CD1c-positive myeloid dendritic cell (primary cell): ENCODE results near the gene SNX17.
"Not testable (repeated sequence)": the region's sequence is repeated elsewhere in the genome, so short reads cannot be mapped to it uniquely, and the experiment has no call there.

Source experiments
- DNase-seq: peaks from one replicate; pipeline ENCODE4 v3.0.0-alpha.2; 2016; ENCODE audit errors: extremely low spot score

Gene SNX17, protein sequence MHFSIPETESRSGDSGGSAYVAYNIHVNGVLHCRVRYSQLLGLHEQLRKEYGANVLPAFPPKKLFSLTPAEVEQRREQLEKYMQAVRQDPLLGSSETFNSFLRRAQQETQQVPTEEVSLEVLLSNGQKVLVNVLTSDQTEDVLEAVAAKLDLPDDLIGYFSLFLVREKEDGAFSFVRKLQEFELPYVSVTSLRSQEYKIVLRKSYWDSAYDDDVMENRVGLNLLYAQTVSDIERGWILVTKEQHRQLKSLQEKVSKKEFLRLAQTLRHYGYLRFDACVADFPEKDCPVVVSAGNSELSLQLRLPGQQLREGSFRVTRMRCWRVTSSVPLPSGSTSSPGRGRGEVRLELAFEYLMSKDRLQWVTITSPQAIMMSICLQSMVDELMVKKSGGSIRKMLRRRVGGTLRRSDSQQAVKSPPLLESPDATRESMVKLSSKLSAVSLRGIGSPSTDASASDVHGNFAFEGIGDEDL

DNA sequence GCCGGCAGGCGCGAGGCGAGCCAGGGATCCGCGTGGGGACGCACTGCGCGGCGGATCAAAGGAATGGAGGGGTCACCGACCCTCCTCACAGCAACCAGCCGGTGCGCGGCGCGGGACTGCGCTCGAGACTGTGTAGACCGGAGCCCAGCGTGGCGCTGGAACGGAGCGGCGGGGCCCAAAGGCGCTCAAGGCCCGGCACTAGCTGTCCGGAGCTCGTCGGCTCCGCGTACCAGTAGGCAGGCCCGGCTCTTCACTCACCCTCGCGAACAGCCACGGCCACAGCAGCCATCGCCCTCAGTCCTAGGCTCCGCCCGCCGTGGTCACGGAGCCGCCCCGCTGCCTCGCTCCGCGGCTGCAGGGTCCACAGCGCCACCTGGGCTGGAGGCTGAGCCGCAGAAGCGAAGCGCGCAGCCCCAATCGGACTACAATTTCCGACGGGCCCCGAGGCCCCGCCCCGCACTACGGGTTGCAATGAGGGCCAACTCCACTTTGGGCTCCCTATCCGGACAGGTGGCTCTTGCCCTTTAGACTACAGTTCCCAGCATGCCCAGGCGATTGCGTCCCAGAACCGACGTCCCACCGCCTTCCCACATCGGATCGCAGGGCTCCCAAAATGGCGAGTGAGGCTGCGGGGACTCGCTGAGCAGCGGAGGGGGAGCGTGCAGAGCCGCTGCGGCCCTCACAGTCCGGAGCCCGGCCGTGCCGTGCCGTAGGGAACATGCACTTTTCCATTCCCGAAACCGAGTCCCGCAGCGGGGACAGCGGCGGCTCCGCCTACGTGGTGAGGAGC is at the start of gene SNX17, which contains the start of gene EIF2B4:
TSS of gene SNX17 (plus strand) at position 591 of the 790 bp plus-strand sequence. CDS start at position 719, 128 bp downstream.
TSS of gene EIF2B4 (minus strand) at position 313 of the 790 bp plus-strand sequence. CDS start at position 289, 24 bp downstream.
- peak; percentile 100 for DNase-seq

DNA sequence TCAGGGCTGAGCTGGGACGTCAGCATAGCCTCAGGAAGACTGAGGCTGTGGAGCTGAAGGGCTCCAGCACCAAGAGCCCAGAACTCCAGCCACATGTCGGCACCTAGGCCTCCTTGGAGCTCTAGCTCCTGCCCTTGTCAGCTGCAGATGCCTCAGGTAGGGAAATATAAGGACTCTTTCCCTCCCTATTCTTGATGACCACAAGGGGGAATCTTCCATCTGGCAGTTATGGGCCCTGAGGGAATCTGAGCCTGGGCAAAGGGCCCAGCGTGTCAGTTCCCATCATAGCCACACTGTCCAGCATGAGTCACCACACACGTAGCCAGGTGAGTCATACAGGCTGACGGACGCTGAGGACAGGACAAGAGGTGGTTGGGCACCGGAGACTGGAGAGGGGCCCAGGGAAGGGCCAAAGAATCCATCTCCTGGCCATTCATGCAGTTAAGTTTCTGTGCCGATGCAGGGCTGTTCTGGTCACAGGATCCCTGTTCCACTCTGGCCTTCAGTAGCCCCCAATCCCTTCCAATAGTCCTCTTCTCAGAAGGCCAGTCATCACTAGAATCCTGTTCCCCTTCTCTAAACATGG is 49.4 kb upstream of the SNX17 start:
- peak; percentile 41 for DNase-seq

DNA sequence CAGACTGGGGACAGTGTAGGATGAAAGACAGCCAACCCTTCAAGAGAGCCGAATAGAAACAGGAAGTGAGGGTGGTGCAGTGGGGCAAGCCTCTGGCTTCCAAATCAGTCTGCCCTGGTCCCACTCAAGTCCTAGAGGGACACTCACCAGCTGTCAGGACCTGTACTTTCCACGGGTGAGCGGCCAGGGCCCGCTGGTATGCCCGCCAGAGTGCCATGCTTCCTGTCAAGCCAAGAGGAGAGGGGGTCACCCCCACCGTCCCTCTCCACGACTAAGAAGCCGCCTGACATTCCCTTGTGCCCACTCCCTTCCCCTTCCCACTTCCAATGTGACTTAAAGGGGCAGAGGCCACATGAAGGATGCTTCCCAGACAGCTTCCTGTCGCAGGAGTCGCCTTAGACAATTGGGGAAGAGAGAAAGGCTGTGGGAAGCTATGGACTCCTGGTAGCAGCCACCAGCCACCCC is 48.1 kb upstream of the SNX17 start:
- DNase-seq = peak; percentile 59

DNA sequence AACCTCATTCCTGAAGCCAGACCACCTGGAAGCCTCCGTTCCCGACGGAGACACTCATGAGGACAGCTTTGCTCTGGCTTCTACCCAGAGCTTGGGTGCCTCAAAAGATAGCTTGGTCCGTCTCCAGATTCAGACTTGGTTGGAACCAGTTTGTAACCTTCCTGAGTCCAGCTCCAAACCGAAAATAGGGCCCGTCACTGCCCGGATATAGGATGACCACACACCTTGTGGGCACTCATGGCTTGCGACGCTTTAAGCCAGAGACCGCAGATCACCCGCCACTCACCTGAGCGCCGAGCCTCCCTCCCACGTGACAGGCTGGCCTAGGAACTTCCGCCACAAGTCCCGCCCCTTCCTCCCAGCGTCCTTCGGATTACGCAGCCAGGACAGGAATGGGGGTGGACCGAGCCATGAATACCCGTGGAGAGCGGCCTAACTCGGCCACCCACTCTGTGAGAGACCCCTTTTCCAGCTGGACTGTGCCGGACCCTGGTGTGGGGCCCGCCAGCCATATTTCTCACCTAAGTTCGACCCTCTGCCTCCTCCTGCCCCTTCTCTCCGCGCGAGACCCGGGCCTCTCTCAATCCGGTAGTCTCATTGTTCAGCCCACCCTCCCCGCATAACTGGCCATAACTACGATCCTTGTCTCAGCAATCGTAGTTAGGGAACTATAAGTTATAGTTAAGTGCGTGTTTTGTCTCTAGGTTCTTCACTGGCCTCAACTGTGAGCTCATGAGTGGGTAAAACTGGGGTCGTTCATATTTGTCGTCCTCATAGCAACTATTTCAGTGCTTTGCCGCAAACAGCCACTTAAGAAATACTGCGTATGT is 47.4 kb upstream of the SNX17 start, which contains the start of gene MPV17:
TSS of gene MPV17 (minus strand) at position 332 of the 830 bp plus-strand sequence. CDS start 580 bp downstream, outside the sequence.
- peak; percentile 89 for DNase-seq

DNA sequence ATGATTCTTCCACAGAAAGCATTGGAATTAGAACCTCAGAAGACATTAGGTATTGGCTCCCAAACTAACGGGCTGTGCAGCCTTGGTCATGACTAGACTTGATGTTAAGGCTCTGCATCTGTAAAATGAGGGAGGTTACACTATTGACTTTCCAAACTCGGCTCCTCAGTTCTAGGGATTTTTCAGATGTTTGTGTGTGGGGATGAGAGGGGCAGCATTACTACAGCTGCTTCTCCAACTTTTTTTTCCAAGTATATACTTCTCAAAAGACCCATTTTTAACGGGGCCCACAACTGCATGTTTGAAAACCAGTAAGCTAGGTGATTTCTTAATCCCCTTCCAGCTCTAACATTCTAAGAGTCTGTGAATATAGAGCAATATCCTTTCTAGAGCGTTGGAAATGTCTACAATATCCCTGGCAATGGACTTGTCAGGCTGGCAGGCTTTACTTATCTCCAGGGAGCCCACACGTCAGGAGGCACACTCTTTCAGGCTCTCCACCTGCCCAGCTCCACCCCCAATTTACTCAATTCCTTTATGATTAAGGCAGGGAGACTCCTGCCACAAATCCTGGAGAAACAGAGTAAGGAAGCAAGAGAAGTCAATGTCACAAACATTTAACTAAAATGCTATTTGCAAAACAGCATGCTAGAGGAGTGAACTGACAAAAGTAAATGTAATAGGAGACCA is 46.7 kb upstream of the SNX17 start:
- DNase-seq = no peak

DNA sequence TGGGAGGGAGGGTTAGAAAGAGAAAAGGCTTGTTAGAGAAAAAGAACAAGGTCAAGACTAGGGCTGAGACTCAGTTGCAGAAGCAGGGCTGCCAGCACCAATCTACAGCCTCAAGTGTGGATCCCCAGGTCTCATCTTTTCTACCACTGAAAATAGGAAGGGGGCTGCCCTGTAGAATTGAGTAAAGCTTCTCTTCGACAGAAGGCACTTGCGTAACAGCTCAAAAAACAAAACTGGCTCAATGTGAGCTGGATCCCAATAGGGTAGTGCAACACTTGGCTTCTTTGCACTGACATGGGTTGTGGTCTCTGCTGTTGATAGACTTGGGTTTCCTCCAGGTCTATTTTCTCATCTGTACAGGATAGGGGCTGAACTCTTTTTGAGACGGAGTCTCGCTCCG is 45.7 kb upstream of the SNX17 start:
- DNase-seq = no peak

DNA sequence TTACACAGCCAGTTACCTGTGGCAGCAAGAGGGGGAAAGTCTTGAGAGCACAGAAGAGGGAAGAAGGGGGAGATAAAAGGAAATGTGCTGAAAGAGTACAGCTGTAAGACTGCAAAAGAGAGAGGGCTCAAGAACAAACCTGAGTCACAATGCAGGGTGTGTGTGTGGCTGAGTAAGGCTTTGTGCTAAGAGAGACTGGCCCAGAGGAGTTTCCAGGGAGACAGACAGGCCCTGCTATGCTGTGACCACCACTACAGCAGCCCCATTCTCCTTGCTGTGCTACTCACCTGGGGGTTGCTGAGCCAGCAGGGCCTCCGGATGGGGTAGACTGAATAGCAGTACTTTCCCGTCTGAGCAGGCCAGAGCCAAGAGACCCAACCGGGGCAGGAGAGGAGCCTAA is 35.1 kb upstream of the SNX17 start:
- DNase-seq = no peak

DNA sequence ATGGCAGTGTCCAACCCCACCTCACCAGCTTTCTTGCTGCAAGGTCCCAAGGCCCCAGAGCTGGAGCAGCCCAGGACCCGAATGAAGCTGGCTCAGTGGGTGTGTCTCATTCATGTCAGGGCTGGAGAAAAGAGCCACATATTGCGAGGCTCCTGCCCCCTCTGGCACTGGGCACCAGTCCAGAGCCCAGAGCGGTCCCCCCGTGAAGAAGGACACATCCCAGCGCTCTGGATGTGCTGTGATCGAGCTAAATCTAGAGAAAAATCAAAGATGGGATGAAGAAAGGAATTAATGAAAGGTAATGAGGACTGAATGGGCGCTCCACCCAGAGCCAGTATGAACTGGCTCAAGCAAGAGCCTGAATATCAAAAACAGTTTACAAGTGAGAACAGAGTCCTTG is 34.2 kb upstream of the SNX17 start:
- no peak for DNase-seq

DNA sequence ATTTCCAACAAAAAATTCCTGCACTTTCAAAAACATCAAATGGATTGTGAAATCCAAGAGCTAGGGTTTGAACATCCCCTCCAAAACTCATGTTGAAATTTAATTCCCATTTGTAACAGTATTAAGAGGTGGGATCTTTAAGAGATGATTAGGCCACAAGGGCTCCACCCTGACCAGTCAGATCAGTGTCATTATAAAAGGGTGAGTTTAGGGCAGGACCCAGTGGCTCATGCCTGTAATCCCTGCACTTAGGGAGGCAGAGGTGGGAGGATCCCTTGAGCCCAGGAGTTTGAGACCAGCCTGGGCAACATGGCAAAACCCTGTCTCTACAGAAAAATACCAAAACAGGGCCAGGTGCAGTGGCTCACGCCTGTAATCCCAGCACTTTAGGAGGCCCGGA is 22.8 kb upstream of the SNX17 start:
- no peak for DNase-seq

DNA sequence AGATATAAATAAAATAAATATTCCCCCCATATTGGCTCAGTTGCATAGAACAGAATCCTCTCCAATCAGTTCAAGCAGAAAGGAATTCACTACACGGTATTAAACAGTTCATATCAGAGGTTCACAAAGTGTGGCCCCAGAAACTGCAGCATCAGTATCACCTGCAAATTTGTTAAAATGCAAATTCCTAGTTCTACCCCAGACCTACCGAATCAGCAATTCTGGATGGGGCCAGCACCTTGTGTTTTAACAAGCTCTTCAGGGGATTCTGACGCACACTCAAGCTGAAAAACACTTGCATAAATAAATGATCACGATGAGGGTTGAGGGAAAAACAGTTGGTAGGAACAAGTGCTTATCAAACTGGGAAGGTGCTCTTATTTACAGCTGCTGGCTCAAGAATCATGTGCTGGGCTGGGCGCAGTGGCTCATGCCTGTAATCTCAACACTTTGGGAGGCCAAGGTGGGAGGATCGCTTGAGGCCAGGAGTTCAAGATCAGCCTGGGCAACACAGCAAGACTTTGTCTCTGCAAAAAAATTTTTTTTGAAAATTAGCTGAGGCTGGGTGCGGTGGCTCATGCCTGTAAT is 20.2 kb upstream of the SNX17 start:
- DNase-seq = no peak

DNA sequence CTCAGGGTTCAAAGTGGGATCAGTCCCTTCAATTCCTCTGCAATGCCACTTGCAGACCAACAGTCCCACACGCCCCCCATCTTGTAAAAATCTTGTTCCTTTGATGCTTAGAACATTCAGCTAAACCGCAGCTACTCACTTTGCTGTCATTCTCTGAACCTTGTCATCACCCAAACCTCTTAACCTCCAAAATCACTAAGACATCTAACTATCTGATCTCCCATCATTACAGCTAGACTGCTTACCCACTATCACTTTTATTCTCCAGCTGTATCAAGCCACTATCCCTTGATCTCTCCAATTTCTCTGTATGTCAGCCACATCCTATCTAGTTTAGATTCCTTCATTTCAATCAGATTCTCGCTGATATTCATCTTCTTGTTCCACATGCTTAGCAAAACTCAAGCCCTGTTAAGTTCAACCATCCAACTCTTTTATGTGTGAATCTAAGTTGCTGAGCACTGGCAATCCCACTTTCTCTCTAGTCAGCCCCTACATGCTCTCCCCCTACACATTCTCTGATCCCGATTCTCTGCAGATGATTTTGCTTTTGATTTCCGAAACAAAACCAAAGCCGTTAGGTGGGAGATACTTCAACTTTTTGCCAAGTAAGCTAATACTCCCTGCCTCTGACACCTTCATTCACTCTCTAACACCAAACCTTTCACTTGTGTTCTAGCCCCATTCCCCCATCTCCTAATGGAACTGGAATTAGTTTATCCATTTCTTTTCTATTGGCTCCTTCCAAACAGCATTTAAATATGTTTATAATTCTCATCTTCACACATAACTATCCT is 18.4 kb upstream of the SNX17 start:
- no peak for DNase-seq

DNA sequence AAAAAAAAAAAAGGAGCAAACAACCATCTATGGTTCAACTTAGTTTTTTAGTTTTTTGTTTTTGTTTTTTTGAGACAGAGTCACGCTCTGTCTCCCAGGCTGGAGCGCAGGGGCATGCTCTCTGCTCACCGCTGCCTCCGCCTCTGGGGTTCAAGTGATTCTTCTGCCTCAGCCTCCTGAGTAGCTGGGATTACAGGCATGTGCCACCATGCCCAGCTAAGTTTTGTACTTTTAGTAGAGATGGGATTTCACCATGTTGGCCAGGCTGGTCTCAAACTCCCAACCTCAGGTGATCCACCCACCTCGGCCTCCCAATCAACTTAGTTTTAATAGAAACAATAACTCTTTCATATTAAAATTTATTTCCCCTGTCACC is 17.0 kb upstream of the SNX17 start:
- not testable (repeated sequence) for DNase-seq

DNA sequence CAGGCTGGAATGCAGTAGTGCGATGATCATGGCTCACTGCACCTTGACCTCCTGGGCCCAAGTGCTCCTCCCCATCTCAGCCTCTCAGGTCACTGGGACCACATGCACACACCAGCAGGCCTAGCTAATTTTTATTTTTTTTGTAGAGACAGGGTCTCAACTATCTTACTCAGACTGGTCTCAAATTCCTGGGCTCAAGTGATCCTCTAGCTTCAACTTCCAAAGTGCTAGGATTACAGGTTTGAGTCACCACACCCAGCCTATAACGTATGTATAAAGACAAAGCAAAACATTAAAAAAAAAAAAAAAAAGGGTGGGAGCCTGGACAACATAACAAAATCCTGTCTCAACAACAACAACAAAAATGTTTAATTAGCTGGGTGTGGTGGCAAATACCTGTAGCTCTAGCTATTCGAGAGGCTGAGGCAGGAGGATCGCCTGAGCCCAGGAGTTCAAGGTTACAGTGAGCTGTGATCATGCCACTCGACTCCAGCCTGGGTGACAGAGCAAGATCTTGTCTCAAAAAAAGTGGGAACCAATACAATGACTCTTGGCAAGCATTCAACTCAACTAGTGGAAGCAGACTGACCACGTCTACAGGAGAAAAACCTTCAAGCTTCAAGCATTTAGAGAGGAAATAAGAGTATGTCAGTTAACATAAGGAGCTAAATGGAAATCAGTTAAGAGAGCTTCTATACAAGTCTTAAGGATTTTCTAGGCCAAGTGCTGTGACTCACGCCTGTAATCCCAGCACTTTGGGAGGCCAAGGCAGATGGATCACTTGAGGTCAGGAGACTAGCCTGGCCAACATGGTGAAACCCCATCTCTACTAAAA is 16.4 kb upstream of the SNX17 start:
- peak; percentile 45 for DNase-seq

DNA sequence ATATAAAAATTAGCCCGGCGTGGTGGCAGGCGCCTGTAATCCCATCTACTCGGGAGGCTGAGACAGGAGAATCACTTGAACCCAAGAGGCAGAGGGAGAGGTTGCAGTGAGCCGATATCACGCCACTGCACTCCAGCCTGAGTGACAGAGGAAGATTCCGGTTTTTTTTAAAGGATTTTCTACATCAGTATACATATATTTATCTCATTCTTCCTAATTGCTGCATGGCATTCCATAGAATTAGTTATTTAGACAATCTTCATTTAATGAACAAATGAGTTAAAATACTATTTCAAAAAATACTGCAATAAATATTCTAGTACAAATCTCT is 15.9 kb upstream of the SNX17 start:
- DNase-seq = no peak

DNA sequence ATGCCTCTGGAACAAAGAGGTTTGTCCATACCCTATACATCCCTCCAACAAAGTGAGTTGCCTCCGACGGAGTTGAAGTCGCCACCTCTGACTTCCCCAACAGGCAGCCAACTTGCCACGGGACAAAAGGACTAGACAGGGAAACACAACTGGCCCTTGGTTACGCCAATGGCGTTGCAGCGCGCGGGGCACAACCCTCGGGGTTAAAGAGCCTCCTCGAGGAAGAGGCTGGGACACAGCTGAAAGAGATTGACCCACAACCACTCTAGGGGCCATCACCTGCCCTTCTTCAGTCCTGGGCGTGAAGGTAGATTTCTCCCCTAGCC is 14.4 kb upstream of the SNX17 start:
- peak; percentile 85 for DNase-seq

DNA sequence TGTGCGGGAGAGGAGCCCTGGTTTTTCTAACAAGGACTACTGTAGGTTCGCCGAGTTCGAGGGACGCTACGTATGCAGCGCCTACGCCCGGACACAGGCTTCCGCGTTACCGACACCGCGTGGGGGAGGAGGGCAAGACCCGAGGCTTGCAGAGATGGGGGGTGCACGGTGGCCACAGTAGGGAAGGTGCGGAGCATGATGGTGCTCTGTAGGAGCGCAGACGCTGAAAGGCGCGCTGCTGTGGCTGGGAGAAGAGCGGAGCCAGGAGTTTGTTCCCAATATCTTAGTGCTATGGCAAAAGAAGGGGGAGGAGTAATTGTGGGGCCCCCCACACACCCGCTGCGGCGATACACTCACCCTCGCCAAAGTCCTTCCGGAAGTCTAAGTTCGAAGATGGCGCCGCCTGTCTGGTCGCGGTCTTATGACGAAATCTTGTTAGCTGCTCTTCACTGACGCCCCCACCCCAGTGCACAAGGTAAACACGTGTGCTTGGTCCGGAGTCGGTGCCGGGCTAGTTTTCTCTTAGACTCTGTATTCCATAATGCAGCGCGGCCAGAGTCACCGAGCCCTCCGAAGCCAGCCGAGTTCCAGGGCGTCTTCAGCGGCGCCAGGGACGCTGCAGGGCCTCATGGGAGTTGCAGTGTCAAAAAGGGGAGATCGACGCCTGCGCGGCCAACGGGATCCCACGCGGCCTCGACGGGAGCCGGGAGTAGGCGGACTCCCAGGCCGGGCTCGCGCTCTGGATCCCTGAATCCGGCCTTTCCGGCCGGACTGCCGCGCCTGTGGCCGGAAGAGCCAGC is 13.8 kb upstream of the SNX17 start, which contains the start of gene GTF3C2:
TSS of gene GTF3C2 (minus strand) at position 383 of the 800 bp plus-strand sequence. CDS start 13,210 bp downstream, outside the sequence.
- DNase-seq = peak; percentile 98

DNA sequence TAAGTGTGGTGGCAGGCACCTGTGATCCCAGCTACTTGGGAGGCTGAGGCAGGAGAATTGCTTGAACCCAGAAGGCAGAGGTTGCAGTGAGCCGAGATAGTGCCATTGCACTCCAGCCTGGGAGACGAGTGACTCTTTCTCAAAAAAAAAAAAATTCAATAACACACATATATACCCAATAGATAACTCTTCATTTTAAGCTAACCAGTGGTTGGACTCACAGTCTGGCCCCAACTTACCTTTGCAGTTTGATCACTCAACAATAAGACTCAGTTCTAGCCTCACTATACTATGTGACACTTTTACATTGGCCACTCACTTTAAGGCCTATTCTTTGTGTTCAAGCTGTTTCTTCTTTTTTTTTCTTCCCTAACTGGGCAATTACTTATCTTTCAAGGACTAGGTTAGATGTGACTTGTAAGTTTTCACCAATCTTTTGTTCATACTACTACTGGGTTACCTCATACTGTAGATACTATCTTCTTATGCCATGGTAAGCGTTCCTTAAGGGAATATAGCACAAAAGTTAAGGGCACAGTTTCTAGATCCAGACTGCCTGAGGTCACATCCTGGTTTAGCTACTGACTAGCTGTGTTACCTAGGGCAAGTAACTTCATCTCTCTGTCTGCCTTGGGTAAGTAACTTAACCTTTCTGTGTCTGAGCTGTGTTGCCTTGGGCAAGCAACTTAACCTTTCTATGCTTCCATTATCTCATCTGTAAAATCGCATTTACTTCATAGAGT is 7.6 kb upstream of the SNX17 start:
- DNase-seq = no peak
